Panc1 (cell line): ENCODE results near the gene SERTM1. TPM values are rescaled to one million over a fixed set of nuclear protein-coding genes. Genes with fewer than 3 reads are reported as not detected.

Experiments used
- total RNA-seq: library from RNA; stranded (reverse); gene quantifications from one replicate; pipeline ENCODE4 v1.2.1, GENCODE V29; 2021; ENCODE audit not compliant: unreplicated experiment

SERTM1 gene
- total RNA-seq, 1 experiment from 2014 or later: not detected

Other genes starting within 250 kb of the SERTM1 start
- not detected for gene CCNA1, start 241.5 kb upstream of the SERTM1 start, total RNA-seq
- gene RFXAP, start 145.2 kb downstream of the SERTM1 start, total RNA-seq: 2.9 TPM
- 2.4 TPM for gene SMAD9, start 246.2 kb downstream of the SERTM1 start, total RNA-seq